ENCODE data around the gene KRT77.

The KRT77 gene

DNA sequence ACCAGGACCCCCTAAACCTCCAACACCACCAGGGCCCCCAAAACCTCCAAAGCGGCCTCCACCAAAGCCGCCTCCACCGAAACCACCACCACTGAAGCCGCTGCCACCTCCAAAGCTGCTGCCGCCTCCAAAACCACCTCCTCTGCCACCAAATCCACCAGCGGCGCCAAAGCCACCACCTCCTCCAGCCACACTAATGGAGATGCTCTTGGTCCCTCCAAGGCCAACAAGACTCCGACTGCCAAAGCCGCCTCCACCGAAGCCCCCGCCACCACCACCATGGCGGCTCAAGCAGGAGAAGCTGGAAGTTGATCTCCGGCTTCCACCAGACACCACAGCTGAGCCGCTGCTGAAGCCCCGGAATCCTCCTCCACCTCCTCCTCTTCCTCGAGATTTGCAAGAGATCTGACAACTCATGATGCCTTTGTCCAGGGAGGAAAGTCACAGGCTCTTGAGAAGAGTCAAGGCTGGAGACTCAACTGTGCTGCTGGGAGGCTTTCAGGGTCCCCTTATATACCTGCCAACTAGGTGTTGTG lies 51.5 kb downstream of the KRT77 start, which contains the start of gene KRT2:
Gene KRT2, minus strand, starts transcription at position 486 of the 536 bp plus-strand sequence. Its CDS starts 69 bp downstream, at position 417.
- Histone ChIP-seq H3K4me3 (ENCODE audit: severe bottlenecking) (no peak within 1 kb of the TSS), H3K36me3 (ENCODE audit: low read depth) (no peaks in the 10 kb centered on the region), H3K4me1 (ENCODE audit: insufficient read depth, poor library complexity, severe bottlenecking) (peaks cover 7% of the 10 kb centered on the region), H3K27ac (ENCODE audit: poor library complexity, severe bottlenecking) (no peak within 1 kb of the TSS), H3K27me3 (ENCODE audit: insufficient read depth, poor library complexity, severe bottlenecking) (no peaks in the 10 kb centered on the region), H3K9me3 (ENCODE audit: severe bottlenecking) (no peaks in the 10 kb centered on the region)
- TF ChIP-seq, protein P1, sequence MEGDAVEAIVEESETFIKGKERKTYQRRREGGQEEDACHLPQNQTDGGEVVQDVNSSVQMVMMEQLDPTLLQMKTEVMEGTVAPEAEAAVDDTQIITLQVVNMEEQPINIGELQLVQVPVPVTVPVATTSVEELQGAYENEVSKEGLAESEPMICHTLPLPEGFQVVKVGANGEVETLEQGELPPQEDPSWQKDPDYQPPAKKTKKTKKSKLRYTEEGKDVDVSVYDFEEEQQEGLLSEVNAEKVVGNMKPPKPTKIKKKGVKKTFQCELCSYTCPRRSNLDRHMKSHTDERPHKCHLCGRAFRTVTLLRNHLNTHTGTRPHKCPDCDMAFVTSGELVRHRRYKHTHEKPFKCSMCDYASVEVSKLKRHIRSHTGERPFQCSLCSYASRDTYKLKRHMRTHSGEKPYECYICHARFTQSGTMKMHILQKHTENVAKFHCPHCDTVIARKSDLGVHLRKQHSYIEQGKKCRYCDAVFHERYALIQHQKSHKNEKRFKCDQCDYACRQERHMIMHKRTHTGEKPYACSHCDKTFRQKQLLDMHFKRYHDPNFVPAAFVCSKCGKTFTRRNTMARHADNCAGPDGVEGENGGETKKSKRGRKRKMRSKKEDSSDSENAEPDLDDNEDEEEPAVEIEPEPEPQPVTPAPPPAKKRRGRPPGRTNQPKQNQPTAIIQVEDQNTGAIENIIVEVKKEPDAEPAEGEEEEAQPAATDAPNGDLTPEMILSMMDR (IDR thresholded peaks at IDR 0.05; ENCODE audit: poor library complexity, severe bottlenecking): no peak
- DNase-seq (ENCODE audit: low spot score) (no peak), ATAC-seq (ENCODE audit: low read depth) (no peak)

DNA sequence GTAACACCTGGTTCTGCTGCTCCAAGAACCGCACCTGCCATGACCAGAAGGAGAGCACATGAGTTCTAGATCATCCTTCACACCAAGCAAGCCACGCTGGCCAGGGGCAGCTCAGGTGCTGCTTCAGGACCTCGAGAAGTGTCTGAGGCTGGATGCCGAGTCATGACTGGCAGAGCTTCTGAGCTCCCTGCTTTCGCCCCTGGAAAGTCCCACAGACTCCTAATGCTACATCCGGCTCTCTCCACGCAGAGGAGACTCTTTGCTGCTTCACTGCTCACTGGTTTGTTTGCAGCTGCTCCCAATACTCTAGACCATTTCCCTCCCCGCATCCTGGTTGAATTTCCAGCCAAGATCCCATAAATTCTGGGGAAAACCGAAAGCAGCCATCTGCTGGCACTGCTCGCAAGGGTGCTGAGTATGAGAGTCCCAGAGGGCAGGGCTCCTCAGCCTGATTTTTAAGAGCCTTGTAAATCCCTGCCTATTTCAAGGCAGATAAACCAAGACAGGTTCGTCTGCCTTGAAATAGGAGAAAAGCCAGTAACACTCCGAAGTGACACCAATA lies 52.7 kb downstream of the KRT77 start:
- TF ChIP-seq, protein P1 (IDR thresholded peaks at IDR 0.05; ENCODE audit: poor library complexity, severe bottlenecking): no peak
- no peak overlapping the region for H3K27ac ChIP-seq (ENCODE audit: poor library complexity, severe bottlenecking)
- H3K36me3 ChIP-seq (ENCODE audit: low read depth): no peaks in the 10 kb centered on the region
- DNase-seq (ENCODE audit: low spot score) (no peak), ATAC-seq (ENCODE audit: low read depth) (0 out of 3 replicates have a peak, but pooled peaks have one; percentile 18)
- H3K9me3 ChIP-seq (ENCODE audit: severe bottlenecking): no peaks in the 10 kb centered on the region
- no peak overlapping the region for H3K4me3 ChIP-seq (ENCODE audit: severe bottlenecking)
- peaks cover 4% of the 10 kb centered on the region for H3K4me1 ChIP-seq (ENCODE audit: insufficient read depth, poor library complexity, severe bottlenecking)
- H3K27me3 ChIP-seq (ENCODE audit: insufficient read depth, poor library complexity, severe bottlenecking): no peaks in the 10 kb centered on the region

DNA sequence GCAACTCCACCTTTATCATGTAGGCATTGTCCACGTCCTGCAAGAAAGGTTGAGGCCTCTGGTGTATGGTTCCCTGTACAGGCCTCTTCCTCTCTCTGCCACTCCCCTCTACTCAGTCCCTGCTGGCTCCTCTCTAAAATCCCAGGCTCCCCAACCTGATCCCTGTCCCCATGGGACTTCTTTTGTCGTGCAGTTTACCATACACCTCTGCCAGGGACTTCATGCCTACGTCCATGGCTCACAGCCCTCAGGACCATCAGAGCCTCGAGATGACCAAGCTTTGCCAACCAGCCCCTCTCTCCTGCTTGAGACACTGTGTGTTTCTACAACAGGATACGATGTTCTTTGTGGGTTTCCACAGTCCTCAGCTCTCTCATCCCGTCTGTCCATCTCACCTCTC lies 54.3 kb downstream of the KRT77 start:
- H3K4me1 ChIP-seq (ENCODE audit: insufficient read depth, poor library complexity, severe bottlenecking): no peaks in the 10 kb centered on the region
- H3K9me3 ChIP-seq (ENCODE audit: severe bottlenecking): no peaks in the 10 kb centered on the region
- no peak overlapping the region for H3K27ac ChIP-seq (ENCODE audit: poor library complexity, severe bottlenecking)
- DNase-seq (ENCODE audit: low spot score) (no peak), ATAC-seq (ENCODE audit: low read depth) (no peak)
- TF ChIP-seq, protein P1 (IDR thresholded peaks at IDR 0.05; ENCODE audit: poor library complexity, severe bottlenecking): no peak
- H3K36me3 ChIP-seq (ENCODE audit: low read depth): no peaks in the 10 kb centered on the region
- H3K4me3 ChIP-seq (ENCODE audit: severe bottlenecking): no peak overlapping the region
- no peaks in the 10 kb centered on the region for H3K27me3 ChIP-seq (ENCODE audit: insufficient read depth, poor library complexity, severe bottlenecking)

DNA sequence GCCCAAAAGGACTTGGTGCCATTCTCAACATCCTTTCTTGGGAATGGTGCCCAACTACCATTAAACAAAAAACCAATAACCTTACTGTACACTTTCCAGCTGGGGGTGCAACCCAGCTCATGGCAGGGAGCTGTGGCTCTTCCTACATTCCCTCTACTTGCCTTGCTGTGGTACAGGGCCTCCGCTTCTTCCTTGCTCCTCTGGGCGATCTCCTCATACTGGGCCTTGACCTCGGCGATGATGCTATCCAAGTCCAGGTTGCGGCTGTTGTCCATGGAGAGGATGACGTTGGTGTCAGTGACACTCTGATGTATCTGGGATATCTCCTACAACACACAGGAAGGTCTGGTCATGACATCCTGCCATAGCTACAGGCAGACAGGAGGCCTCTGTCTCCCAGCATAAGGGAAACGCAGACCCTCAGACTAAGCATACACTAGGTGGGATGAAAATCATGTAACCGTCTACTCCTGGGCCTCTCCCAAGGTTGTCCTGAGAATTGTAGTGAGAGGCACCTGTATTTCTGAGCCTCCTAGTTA lies 55.2 kb downstream of the KRT77 start:
- TF ChIP-seq, protein P1 (IDR thresholded peaks at IDR 0.05; ENCODE audit: poor library complexity, severe bottlenecking): no peak
- Histone ChIP-seq H3K27me3 (ENCODE audit: insufficient read depth, poor library complexity, severe bottlenecking) (no peaks in the 10 kb centered on the region), H3K27ac (ENCODE audit: poor library complexity, severe bottlenecking) (no peak overlapping the region), H3K36me3 (ENCODE audit: low read depth) (no peaks in the 10 kb centered on the region), H3K9me3 (ENCODE audit: severe bottlenecking) (no peaks in the 10 kb centered on the region), H3K4me1 (ENCODE audit: insufficient read depth, poor library complexity, severe bottlenecking) (no peaks in the 10 kb centered on the region), H3K4me3 (ENCODE audit: severe bottlenecking) (no peak overlapping the region)
- DNase-seq (ENCODE audit: low spot score) (no peak), ATAC-seq (ENCODE audit: low read depth) (no peak)

DNA sequence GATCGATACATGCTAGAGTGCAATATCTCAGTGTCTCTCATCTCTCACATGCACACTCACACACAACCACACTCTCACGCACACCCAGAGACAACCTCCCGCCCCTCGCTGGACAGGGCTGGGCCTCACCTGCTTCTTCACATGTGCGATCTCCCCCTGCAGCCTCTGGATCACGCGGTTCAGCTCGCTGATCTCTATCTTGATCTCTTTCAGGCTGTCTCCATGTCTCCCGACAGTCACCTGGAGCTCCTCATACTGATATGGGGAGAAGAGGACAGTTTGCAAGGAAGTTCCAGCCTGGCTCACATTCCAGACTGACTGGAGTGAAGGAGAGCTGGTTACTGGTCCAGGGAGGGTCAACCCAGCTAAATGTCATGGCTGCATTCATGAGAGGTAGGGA lies 55.7 kb downstream of the KRT77 start:
- ATAC-seq (ENCODE audit: low read depth): no peak
- H3K9me3 ChIP-seq (ENCODE audit: severe bottlenecking): no peaks in the 10 kb centered on the region
- no peaks in the 10 kb centered on the region for H3K36me3 ChIP-seq (ENCODE audit: low read depth)
- TF ChIP-seq, protein P1 (IDR thresholded peaks at IDR 0.05; ENCODE audit: poor library complexity, severe bottlenecking): no peak
- H3K4me1 ChIP-seq (ENCODE audit: insufficient read depth, poor library complexity, severe bottlenecking): no peaks in the 10 kb centered on the region
- no peak for DNase-seq (ENCODE audit: low spot score)
- no peaks in the 10 kb centered on the region for H3K27me3 ChIP-seq (ENCODE audit: insufficient read depth, poor library complexity, severe bottlenecking)
- no peak overlapping the region for H3K27ac ChIP-seq (ENCODE audit: poor library complexity, severe bottlenecking)
- H3K4me3 ChIP-seq (ENCODE audit: severe bottlenecking): no peak overlapping the region
